ENCODE data around the gene HBP1. TPM values are rescaled to one million over a fixed set of nuclear protein-coding genes. Genes with fewer than 3 reads are reported as not detected.

HBP1 gene
- total and polyA plus RNA-seq, 2 donors (not counting 1 experiment from before 2014, with no cell fraction given), result 47.2 to 127 TPM

Other genes with a start within 250 kb of the HBP1 start
- gene PRKAR2B, start 124.3 kb upstream of the HBP1 start, total RNA-seq, result 0.39 and 0.81 TPM in 2 replicates
- gene PRKAR2B, start 124.3 kb upstream of the HBP1 start, polyA plus RNA-seq, result 0.07 and 0.68 TPM in 2 replicates

All from B cell (primary cell).